Measurements from ENCODE around the gene SPDYE2B.
A peak's percentile ranks its signal among the peaks of the same experiment; 100 is the strongest.
"Not testable (repeated sequence)": the region's sequence is repeated elsewhere in the genome, so short reads cannot be mapped to it uniquely, and the experiment has no call there.

The SPDYE2B gene

GRCh38 chr7:102615930-102616329, 34.2 kb upstream of the SPDYE2B start:
- H3K36me3 ChIP-seq (ENCODE audit: control insufficient read depth, insufficient read depth, low read length); H3K4me3 ChIP-seq (ENCODE audit: low read depth, low read length); H3K9ac ChIP-seq (ENCODE audit: low read length); H3K4me1 ChIP-seq (ENCODE audit: control insufficient read depth, insufficient read depth, low read length); H3K9me3 ChIP-seq (ENCODE audit: control insufficient read depth, insufficient read depth, low read depth, low read length); H3K27ac ChIP-seq (ENCODE audit: low read depth, low read length); H3K27me3 ChIP-seq (ENCODE audit: control insufficient read depth, insufficient read depth, low read length): not testable (repeated sequence)

- not testable (repeated sequence) for H3K9me3 ChIP-seq (ENCODE audit: control insufficient read depth, insufficient read depth, low read depth, low read length); H3K4me1 ChIP-seq (ENCODE audit: control insufficient read depth, insufficient read depth, low read length); H3K9ac ChIP-seq (ENCODE audit: low read length); H3K36me3 ChIP-seq (ENCODE audit: control insufficient read depth, insufficient read depth, low read length); H3K27me3 ChIP-seq (ENCODE audit: control insufficient read depth, insufficient read depth, low read length); H3K27ac ChIP-seq (ENCODE audit: low read depth, low read length)
- peak within 1 kb of the TSS; percentile 47; the same call in 1 of the 2 replicates for H3K4me3 ChIP-seq (ENCODE audit: low read depth, low read length)
Measured at GRCh38 chr7:102616507-102617125, 33.5 kb upstream of the SPDYE2B start, which contains the start of gene RASA4. TSS of gene RASA4 (minus strand) at chr7:102616756. CDS start at chr7:102616689, 67 bp downstream.

- not testable (repeated sequence) for H3K4me3 ChIP-seq (ENCODE audit: low read depth, low read length); H3K27ac ChIP-seq (ENCODE audit: low read depth, low read length); H3K9me3 ChIP-seq (ENCODE audit: control insufficient read depth, insufficient read depth, low read depth, low read length); H3K9ac ChIP-seq (ENCODE audit: low read length); H3K4me1 ChIP-seq (ENCODE audit: control insufficient read depth, insufficient read depth, low read length); H3K36me3 ChIP-seq (ENCODE audit: control insufficient read depth, insufficient read depth, low read length); H3K27me3 ChIP-seq (ENCODE audit: control insufficient read depth, insufficient read depth, low read length)
Measured at GRCh38 chr7:102618122-102618521, 32.0 kb upstream of the SPDYE2B start.

GRCh38 chr7:102627271-102627904, 22.7 kb upstream of the SPDYE2B start:
- H3K4me3 ChIP-seq (ENCODE audit: low read depth, low read length); H3K36me3 ChIP-seq (ENCODE audit: control insufficient read depth, insufficient read depth, low read length); H3K9ac ChIP-seq (ENCODE audit: low read length); H3K4me1 ChIP-seq (ENCODE audit: control insufficient read depth, insufficient read depth, low read length); H3K27ac ChIP-seq (ENCODE audit: low read depth, low read length); H3K27me3 ChIP-seq (ENCODE audit: control insufficient read depth, insufficient read depth, low read length); H3K9me3 ChIP-seq (ENCODE audit: control insufficient read depth, insufficient read depth, low read depth, low read length): not testable (repeated sequence)

- H3K36me3 ChIP-seq (ENCODE audit: control insufficient read depth, insufficient read depth, low read length); H3K9ac ChIP-seq (ENCODE audit: low read length); H3K27ac ChIP-seq (ENCODE audit: low read depth, low read length); H3K4me3 ChIP-seq (ENCODE audit: low read depth, low read length); H3K27me3 ChIP-seq (ENCODE audit: control insufficient read depth, insufficient read depth, low read length); H3K4me1 ChIP-seq (ENCODE audit: control insufficient read depth, insufficient read depth, low read length); H3K9me3 ChIP-seq (ENCODE audit: control insufficient read depth, insufficient read depth, low read depth, low read length): not testable (repeated sequence)
Measured at GRCh38 chr7:102630622-102631021, 19.5 kb upstream of the SPDYE2B start.

- H3K27ac ChIP-seq (ENCODE audit: low read depth, low read length); H3K9ac ChIP-seq (ENCODE audit: low read length); H3K36me3 ChIP-seq (ENCODE audit: control insufficient read depth, insufficient read depth, low read length); H3K27me3 ChIP-seq (ENCODE audit: control insufficient read depth, insufficient read depth, low read length); H3K4me1 ChIP-seq (ENCODE audit: control insufficient read depth, insufficient read depth, low read length); H3K9me3 ChIP-seq (ENCODE audit: control insufficient read depth, insufficient read depth, low read depth, low read length); H3K4me3 ChIP-seq (ENCODE audit: low read depth, low read length): not testable (repeated sequence)
Measured at GRCh38 chr7:102634299-102634698, 15.8 kb upstream of the SPDYE2B start.

GRCh38 chr7:102635354-102635753, 14.8 kb upstream of the SPDYE2B start:
- H3K9me3 ChIP-seq (ENCODE audit: control insufficient read depth, insufficient read depth, low read depth, low read length); H3K4me1 ChIP-seq (ENCODE audit: control insufficient read depth, insufficient read depth, low read length); H3K9ac ChIP-seq (ENCODE audit: low read length); H3K27me3 ChIP-seq (ENCODE audit: control insufficient read depth, insufficient read depth, low read length); H3K4me3 ChIP-seq (ENCODE audit: low read depth, low read length); H3K36me3 ChIP-seq (ENCODE audit: control insufficient read depth, insufficient read depth, low read length); H3K27ac ChIP-seq (ENCODE audit: low read depth, low read length): not testable (repeated sequence)

GRCh38 chr7:102636956-102637355, 13.2 kb upstream of the SPDYE2B start:
- H3K4me3 ChIP-seq (ENCODE audit: low read depth, low read length); H3K27me3 ChIP-seq (ENCODE audit: control insufficient read depth, insufficient read depth, low read length); H3K9me3 ChIP-seq (ENCODE audit: control insufficient read depth, insufficient read depth, low read depth, low read length); H3K4me1 ChIP-seq (ENCODE audit: control insufficient read depth, insufficient read depth, low read length); H3K27ac ChIP-seq (ENCODE audit: low read depth, low read length); H3K36me3 ChIP-seq (ENCODE audit: control insufficient read depth, insufficient read depth, low read length); H3K9ac ChIP-seq (ENCODE audit: low read length): not testable (repeated sequence)

- H3K27me3 ChIP-seq (ENCODE audit: control insufficient read depth, insufficient read depth, low read length); H3K9me3 ChIP-seq (ENCODE audit: control insufficient read depth, insufficient read depth, low read depth, low read length); H3K36me3 ChIP-seq (ENCODE audit: control insufficient read depth, insufficient read depth, low read length); H3K4me1 ChIP-seq (ENCODE audit: control insufficient read depth, insufficient read depth, low read length); H3K27ac ChIP-seq (ENCODE audit: low read depth, low read length); H3K4me3 ChIP-seq (ENCODE audit: low read depth, low read length); H3K9ac ChIP-seq (ENCODE audit: low read length): not testable (repeated sequence)
Measured at GRCh38 chr7:102638848-102639247, 11.3 kb upstream of the SPDYE2B start.

- not testable (repeated sequence) for H3K36me3 ChIP-seq (ENCODE audit: control insufficient read depth, insufficient read depth, low read length); H3K27ac ChIP-seq (ENCODE audit: low read depth, low read length); H3K9ac ChIP-seq (ENCODE audit: low read length); H3K27me3 ChIP-seq (ENCODE audit: control insufficient read depth, insufficient read depth, low read length); H3K4me3 ChIP-seq (ENCODE audit: low read depth, low read length); H3K4me1 ChIP-seq (ENCODE audit: control insufficient read depth, insufficient read depth, low read length); H3K9me3 ChIP-seq (ENCODE audit: control insufficient read depth, insufficient read depth, low read depth, low read length)
Measured at GRCh38 chr7:102642691-102643090, 7.4 kb upstream of the SPDYE2B start, which contains the start of gene UPK3BL1. TSS of gene UPK3BL1 (minus strand) at chr7:102642791. CDS start at chr7:102642741, 50 bp downstream.

GRCh38 chr7:102643404-102643803, 6.7 kb upstream of the SPDYE2B start:
- H3K4me1 ChIP-seq (ENCODE audit: control insufficient read depth, insufficient read depth, low read length); H3K27ac ChIP-seq (ENCODE audit: low read depth, low read length); H3K9me3 ChIP-seq (ENCODE audit: control insufficient read depth, insufficient read depth, low read depth, low read length); H3K4me3 ChIP-seq (ENCODE audit: low read depth, low read length); H3K27me3 ChIP-seq (ENCODE audit: control insufficient read depth, insufficient read depth, low read length); H3K9ac ChIP-seq (ENCODE audit: low read length); H3K36me3 ChIP-seq (ENCODE audit: control insufficient read depth, insufficient read depth, low read length): not testable (repeated sequence)

All from HUES6 (cell line).